ENCODE measurements around the gene TNS3.
"Not testable (repeated sequence)": the region's sequence is repeated elsewhere in the genome, so short reads cannot be mapped to it uniquely, and the experiment has no call there.

TNS3 gene

DNA sequence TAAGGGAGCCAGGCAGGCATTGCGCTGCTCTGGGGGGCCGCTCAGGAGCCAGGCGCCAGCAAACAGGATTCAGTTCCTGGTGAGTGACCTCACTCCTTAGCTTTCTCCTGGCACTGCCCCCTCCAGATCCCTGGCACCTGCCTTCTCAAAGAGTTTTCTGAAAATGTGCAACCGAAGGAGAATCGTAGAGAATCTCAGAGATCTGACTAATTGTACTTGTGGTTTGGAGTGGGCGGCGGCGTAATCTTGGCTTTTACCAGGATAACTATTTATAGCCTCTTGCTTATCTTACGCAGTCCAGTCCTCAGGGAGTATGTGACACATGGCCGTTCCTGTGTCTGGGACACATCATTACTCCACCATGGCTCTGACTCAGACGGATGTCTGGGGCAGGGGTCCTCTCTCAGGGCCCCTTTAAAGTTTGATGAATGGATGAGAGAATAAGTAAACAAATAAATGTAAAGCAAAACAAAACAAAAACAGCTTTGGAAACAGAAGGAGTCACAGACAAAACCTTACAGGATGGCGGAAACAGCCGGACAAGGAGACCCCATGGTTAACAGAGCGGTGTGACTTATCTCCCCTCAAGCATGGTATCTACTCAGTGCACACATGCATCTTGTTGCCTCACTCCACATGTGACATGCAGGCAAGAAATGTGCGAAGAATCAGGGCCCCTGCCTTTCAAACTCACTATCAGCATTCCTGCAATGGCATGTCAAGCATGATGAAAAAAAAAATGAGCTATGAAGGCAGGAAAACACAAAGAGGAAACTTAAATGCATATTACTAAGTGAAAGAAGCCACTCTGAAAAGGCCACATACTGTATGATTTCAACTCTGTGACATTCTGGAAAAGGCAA is 99.7 kb downstream of the TNS3 start:
- DNase-seq: no peak

DNA sequence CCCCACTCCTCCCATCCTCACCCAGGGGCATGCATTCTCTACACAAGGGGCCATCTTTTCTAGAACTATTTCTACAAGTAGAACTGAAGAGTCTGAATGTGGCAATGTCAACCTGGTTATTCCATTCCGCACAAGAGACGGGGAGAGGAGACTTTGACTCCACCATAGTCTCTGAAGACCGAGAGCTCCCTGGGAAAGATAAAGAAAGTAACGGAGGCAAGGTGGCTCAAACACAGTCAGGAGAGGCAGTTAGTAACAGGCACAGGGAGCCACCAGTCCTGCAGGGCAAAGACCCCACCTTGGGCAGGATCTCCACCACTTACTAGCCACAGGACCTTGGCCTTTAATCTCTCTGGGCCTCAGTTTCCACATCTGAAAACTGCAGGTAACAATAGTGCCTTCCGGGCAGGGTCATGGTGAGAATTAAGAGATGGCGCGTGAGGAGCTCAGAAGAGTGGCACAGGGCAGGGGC is 100.3 kb downstream of the TNS3 start:
- no peak for DNase-seq

DNA sequence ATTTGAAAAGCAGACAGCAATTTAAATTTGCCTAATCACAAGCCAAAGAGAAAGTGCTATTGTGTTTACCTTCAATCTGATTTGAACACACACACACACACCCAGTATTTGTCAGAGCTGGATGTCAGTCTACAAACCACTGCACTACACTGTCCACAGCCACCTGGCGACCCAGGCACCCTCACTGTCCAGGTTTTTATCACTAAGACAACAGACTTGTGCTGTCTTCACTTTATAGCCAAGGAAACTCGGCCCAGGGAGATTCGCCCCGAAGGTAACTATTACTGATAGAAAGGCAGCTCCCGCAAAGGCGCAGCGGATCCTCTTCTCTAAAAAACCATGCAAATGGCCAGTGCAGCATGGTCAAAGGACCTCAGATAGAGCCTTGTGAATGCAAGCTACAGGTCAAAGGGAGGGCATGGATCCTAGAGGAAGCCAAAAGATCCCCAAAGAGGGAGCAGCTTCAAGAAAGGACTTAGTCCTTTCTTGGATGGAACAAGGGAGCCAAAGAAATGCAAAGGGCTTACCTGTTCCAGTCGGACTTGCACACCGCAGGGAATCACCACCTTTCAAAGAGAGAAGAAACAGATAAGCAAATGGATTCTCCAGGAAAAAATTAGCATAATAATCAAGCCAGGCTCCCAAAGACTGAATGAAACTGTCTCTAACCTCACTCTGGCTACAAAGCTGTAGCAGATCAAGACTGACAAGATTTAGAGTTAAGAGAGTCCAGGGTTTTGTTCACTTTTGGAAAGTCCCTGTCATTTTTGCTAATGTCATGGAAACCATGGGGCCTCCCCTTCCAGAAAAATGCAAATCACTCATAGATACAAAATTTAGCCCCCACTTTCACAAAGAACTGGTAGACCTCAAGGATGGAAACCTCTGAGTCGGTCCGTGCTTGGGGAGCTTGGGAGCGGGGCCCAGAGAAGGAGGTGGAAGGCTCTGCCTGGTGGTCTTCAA is 101.1 kb downstream of the TNS3 start:
- DNase-seq: no peak

DNA sequence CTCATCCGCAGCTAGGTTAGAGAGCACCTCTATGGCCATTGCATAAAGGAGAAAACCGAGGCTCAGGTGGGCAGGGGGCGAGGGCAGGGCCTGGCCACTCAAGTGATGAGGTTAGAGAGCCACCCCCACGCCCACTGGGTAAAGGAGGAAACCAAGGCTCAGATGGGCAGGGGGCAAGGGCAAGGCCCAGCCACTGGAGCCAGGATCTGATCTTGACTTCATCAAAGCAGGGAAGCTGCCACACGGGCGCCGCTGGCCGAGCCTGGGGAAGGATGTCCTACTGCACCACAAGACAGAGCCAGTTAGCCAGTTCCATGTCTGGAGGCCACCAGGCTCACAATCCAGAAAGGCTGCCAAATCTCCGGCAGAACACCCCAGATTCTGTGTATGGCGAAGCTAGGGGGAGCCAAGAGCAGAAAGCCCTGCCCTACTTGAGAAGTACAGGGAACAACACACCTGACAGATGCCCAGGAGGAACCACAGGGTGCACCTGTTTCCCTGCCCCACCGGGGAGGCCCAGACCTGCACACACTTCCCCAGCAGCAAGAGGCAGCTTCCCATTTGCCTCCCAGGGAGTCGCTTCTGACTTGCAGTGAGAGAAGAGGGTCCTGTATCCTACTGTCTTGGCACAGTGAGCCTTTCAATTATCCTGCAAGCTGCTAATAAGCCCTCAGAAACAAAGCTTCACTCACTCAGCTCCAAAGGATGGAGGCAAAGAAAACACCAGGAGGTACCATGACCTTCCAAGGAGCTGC is 101.9 kb downstream of the TNS3 start:
- peak; percentile 83 for DNase-seq

DNA sequence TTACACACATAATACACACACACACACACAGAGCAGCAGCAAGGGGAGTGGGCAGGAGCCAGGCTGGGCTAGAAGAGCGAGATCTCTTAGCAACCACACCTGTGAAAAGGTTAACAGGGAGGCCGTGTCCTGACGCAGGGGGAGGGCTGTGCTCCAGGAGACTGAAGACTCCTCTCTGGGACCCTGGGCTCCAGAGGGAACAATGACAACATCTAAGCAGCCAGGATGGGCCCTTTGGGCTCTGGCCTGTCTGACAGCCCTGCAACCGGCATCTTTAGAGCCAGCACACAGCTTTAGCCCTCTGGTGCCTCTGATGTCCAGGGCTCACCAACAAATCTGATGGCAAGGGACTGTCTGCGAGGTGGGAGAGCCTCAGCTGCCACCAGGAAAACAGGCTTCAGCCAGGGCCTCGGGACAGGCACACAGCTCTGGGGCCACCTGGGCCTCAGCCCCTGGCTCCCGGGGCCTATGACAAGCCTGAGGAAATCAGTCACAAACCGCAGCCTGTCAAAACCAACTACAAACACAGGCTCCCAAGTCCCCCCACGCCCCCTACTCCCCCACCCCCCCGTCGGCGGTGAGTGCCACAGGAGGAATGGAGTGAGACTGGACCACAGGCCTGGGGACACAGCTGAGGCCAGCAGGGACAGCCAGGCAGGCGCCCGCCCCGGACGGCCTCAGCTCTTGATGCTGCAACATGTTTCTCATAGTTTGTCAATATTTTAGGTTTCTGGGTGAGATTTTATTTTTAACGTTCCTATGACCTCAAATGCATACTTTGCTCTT is 102.8 kb downstream of the TNS3 start:
- no peak for DNase-seq

DNA sequence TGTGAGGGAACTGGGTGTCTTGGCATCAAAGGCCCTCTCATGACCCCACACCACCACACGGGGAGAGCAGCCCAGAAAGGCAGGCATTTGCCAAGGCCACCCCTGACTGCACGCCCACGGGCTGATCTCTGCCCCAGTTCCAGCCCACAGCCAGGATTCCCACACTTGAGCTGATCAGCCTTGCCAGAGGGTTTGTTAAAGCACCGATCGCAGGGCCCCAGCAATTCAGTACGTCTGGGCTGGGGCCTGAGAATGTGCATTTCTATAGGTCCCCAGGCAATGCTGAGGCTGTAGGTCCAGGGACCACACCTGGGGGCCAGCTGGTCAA is 103.9 kb downstream of the TNS3 start:
- no peak for DNase-seq

DNA sequence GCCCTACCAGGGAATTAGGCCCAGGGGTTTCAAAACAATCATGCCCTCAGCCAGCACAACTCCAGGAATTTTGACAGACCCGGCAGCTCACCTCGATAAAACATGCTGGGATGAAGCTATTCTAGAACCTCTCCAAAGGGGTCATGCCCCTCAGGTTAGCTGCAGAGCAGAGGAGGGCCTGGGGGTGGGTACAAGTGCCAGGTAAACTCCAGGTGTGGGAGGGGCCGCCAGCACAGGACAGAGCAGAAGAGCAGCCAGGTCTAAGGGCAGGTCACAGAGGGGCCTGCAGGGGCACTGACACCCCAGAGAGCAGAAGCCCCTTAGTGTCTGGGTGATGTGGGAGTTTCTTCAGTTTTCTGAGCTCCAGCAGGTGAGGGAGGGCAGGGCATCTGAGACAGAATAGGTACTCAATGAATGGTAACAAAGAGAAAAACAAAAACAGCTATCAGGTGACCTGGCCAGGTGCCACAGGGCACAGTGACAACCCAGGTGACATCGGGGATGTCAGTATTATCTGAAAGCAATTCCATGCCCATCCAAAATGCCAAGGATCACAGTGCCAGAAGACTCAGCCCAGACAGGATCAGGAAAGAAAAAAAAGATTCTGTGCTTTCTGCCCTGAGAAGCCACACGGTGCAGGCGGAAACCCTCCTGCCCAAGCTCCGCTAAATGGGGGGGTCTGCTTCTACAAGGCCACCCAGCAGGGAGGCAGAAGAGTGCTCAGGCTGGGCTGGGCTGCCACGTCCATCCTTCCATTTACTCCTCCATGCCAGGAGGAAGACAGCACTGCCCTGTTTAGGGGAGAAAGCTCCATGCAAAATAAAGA is 104.5 kb downstream of the TNS3 start:
- DNase-seq: peak; percentile 36

DNA sequence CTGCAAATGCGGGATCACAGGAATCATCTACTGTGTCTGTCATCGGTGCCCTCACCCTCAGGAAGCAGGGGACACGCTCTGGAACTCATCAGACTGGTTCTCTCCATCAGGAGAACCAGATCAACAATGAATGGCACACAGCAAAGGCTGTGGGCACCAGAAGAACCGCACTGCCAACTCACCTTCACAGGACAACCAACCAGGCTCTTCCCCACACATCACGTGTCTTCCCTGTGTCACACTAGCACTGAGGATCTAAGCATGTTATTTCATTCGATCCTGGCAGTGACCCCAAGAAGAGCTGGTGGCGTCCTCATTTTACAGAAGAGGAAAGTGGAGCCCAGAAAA is 106.1 kb downstream of the TNS3 start:
- DNase-seq: no peak

DNA sequence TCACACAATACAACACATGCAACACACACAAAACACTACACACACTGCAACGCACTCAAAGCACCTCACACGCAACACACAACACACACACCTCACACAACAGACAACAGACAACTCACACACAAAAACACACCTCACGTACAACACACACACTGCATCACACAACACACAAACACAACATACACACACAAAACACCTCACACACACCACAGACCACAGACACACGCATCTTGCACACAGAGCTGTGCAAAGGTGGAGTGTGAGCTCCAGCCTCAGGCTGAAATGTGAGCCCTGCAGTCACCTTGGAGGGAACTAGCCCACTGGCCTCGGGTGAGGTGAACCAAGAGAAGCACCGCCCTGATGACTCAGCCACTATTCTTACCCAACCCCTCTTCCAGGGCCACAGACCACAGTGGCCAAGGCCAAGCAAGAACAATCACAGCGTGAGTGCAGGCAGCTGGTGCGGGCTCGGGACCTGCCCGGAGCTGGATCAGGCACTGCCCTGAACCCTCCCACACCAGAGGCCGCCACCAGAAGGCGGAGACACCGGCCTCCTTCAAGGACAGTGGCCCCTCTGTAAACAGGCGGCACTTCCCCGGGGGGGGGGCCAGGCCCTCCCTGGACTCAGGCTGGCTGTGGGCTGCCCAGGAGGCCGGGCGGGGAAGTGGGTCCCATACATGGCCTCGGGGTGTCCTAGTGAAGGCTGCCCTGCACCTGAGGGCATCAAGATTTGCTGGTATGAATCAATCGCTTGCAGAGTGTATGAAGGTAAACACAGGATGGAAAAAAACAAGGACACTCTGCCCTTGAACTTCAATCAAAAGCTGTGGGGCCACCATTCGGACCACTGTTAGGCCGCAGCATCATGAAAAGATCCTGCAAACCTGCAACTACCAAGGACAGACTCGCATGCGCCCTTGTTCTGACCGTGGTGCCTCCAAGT is 106.7 kb downstream of the TNS3 start:
- no peak for DNase-seq

DNA sequence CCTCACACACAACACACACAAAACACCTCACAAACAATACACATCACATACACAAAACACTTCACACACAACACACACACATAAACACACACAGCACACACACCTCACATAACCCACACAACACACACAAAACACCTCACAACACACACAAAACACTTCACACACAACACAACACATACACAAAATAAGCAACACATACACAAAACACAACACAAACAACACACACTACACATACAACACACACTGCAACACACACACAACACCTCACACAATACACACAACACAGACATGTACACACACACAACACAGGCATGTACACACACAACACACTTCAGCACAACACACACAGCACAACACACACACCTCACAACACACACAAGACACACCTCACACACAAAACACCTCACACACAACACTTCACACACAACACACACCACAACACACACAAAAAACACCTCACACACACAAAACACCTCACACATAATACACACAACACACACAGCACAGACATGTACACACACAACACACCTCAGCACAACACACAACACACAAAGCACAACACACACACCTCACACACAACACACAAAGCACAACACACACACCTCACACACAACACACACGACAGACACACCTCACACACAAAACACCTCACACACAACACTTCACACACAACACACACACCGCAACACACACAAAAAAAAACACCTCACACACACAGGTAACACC is 107.5 kb downstream of the TNS3 start:
- DNase-seq: no peak

DNA sequence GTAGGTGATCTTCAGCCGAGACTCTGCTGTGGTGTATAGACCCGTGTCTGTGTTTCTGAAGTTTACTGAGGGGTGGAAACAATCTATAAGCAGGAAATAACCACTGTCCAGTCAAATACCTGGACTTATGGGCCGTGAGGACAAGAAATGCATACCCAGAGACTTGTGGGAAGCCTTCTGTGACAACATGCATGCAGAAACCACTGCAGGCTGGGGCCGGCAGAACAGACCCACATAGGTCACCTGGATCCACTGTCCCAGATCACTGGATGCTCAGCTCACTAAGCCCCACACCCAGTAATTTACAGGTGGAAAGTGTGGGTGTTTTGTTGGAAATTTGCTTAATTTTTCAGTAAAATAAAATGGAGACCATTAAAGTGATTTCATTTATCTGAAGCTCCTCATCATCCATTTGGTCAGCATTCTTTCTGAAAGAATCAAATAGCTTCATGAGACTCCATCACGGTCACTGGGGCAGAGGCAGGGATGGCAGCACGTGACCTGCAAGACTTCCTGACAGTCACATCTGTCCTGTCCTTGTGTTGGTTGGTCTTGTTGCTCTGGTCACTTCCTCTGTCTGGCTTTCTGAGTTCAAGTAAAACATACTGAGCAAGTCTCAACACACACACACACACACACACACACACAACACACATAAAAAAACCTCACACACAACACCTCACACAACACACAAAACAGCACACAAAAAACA is 108.3 kb downstream of the TNS3 start:
- no peak for DNase-seq

DNA sequence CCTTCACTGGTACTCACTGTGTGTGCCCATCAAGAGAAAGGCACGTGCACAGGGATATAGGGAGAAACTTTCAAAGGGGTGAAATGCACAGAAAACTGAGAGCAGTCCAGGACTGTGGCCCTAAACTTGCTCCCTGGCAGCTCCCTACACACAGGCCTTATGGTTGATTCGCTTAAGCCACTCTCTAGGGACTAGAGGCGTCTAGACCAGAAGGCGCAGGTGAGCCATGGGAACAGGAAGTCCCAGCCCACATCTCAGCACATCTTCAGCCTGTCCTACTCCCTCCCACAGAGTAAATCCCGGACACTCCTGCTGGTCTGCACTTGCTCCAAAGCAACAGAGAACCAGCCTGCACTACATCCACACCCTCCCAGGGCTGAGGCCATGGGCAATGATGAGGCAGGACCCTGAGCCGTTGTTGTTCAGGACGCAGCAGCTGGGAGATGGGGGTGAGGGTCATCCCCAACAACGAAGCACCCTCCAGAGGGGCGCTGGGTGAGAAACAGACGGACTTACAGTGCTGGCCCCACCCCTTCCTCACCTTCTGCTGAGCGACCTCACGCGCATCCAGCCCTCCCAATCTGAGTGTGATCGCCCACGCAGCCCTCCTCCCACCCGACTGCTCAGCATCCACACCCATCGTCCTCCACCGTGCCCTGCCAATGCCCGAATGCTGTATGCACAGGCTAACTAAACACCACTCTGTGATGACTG is 109.3 kb downstream of the TNS3 start:
- DNase-seq: no peak

DNA sequence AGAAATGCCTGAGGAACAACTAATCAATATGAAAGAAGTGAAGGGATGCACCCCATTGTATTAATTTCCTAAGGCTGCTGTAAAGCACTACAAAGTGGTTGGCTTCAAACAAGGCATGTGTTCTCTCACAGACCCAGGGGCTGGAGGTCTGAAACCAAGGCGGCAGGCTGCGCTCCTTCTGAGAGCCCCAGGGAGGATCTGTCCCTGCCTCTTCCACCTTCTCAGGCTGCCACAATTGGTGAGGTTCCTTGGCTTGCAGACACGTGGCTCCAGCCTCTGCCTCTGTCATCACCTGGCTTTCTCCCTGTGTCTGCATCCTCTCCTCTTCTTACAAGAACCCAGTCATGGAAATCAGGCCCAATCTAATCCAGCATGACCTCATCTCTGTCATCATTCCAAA is 110.1 kb downstream of the TNS3 start:
- no peak for DNase-seq

DNA sequence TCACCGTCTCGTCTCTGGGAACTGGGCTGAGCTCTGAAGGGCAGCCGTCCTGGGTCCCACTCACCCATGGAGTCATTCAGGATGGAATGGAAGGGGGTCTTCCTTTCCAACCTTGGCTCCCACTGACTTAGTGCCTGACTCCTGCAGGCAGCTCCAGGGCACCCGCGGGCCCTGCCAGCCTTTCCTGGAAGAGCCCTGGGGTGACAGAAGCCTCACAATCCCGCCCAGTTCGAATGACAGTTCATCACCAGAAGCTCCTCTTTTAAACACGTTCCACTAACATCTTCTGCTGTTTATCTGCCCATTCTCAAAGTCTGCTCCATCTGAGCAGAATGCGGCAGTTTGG is 110.6 kb downstream of the TNS3 start:
- no peak for DNase-seq

DNA sequence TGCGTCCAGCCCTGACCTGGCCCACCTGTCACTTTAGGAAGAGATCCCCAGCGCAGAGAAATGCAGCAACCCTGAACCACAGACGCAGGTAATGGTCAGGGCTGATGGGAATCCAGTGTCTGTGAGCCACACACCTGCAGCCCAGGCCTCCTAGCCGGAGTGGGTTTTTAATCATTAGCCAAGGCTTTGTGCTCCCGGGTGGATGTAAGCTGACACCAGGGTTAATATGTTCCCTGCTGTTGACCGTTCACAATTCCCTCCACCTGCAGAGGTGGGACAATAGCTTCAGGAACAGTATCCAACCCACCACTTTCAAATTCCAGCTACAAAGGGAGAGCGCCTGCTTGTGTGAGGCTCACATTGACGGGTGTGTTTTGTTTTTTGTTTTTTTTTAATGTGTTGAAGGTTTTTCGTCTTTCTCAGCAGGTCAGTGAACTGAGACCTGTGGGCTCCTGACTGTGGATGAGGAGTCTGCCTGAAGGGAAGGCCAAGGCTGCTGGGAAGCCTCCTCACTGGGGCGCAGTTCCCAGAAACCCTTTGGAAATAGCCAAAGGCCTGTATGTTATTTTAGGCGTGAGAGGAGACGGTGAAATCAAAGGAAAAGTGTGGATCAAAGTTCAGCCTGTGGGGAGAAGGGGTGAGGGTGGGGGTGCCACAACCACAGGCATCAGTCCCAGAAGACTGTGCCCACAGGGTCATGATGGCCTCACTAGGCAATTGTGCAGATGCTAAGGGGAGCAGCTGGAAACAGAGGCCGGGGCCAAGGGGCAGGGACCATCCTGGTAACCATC is 111.1 kb downstream of the TNS3 start:
- peak; percentile 91 for DNase-seq

DNA sequence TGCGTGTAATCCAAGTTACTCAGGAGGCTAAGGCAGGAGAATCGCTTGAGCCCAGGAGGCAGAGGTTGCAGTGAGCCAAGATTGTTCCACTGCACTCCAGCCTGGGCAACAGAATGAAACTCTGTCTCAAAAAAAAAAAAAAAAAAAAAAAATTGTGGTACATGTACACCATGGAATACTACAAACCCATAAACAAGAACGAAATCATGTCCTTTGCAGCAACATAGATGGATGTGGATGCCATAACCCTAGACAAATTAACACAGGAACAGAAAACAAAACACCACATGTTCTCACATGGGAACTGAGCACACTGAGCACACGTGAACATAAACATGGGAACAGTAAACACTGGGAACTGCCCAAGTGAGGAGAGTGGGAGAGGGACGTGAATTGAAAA is 112.1 kb downstream of the TNS3 start:
- DNase-seq: not testable (repeated sequence)

DNA sequence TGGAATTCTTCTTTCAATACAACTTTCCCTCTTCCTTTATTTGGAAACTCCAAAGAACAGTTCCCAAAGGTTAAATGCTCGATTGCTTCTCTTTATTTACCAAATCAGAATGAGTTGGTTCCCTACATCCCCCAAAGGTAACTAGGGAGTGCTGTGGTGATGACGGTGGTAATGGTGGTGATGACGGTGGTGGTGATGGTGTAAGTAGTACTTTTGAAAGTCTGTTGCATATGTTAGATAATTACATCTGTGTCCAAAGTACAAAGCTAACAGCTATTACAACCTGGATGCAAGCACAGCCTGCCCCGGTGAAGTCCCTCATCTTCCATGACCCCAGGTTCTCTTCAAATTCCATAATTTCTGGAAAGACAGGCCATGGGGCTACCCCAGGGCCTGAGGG is 115.1 kb downstream of the TNS3 start:
- no peak for DNase-seq

DNA sequence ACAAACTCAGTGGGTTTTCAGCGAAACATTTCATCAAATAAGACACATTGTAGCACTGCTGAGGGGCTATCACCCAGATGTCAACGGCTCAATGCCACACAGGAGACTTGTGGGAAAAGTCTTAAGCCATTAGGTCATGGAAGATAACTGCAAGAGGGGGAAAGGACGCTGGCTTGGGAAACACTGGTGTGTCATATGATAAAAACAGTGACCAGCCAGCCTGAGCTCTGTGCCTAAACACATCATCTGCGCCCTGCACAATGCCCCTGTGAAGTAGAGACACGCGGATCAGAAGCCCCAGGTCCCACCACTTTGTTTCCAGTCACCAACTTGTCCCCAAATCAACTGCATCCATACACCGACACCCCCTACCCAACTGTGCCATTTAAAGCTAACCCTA is 116.7 kb downstream of the TNS3 start:
- no peak for DNase-seq
